Retinal pigment epithelial cell (primary cell): ENCODE results near the gene HEMGN.
"Not testable (repeated sequence)": the region's sequence is repeated elsewhere in the genome, so short reads cannot be mapped to it uniquely, and the experiment has no call there.

ENCODE experiments used
- DNase-seq: peaks from one replicate; pipeline ENCODE4 v3.0.0-alpha.2; 2010; ENCODE audit warnings: low read depth
- H3K4me3 ChIP-seq: 2 replicates; pipeline ENCODE4 v1.5.1; 2011; ENCODE audit warnings: mild to moderate bottlenecking, low read length, control low read depth, moderate library complexity
- TF ChIP-seq, protein P1 (sequence below): conservative IDR thresholded peaks from 2 replicates; pipeline ENCODE4 v1.5.1; 2011; ENCODE audit warnings: low read depth, low read length, control low read depth, inconsistent platforms

Gene HEMGN

DNA sequence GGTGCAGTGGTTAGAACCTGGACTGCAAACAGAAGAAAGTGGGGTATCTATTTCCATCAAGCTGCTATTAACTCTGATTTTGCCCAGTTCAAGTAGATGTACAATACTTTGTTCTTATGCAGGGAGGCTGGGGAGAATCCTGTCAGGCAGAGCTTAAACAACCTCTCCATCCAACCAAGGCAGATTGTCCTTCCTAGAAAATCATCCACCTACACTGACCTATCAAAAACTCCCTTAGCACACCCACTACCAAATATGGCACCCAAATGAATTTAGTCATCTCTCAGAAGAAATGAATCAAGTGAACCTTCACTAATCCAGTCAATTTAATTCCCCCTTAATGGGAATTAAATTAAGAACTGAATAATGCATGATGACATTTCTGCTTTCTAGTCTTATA, 18.4 kb upstream of the HEMGN start:
- H3K4me3 ChIP-seq: no peak overlapping the region
- TF ChIP-seq, protein P1, sequence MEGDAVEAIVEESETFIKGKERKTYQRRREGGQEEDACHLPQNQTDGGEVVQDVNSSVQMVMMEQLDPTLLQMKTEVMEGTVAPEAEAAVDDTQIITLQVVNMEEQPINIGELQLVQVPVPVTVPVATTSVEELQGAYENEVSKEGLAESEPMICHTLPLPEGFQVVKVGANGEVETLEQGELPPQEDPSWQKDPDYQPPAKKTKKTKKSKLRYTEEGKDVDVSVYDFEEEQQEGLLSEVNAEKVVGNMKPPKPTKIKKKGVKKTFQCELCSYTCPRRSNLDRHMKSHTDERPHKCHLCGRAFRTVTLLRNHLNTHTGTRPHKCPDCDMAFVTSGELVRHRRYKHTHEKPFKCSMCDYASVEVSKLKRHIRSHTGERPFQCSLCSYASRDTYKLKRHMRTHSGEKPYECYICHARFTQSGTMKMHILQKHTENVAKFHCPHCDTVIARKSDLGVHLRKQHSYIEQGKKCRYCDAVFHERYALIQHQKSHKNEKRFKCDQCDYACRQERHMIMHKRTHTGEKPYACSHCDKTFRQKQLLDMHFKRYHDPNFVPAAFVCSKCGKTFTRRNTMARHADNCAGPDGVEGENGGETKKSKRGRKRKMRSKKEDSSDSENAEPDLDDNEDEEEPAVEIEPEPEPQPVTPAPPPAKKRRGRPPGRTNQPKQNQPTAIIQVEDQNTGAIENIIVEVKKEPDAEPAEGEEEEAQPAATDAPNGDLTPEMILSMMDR: no peak
- no peak for DNase-seq

DNA sequence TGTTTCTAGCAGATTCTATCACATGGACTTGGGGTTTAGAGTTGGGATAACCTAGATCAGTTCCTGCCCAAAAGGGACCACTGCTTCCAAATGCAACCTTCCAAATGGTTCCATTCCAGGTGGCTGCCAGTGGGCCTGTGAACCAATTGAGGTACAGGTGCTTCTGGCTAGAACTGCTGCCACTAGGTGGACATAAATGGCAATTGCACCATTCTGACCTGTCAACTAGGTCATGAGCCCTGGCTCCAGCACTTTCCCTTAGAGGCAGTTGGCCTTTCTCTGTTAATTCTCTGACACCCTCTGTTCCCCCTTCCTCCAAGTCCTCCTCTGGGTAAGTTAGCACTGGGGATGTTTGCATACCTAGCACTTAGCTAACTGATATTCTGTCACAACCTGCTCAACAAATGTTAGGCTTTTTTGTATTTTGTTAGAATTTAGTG, 16.6 kb upstream of the HEMGN start:
- no peak overlapping the region for H3K4me3 ChIP-seq
- TF ChIP-seq, protein P1: peak; percentile 74
- no peak for DNase-seq

DNA sequence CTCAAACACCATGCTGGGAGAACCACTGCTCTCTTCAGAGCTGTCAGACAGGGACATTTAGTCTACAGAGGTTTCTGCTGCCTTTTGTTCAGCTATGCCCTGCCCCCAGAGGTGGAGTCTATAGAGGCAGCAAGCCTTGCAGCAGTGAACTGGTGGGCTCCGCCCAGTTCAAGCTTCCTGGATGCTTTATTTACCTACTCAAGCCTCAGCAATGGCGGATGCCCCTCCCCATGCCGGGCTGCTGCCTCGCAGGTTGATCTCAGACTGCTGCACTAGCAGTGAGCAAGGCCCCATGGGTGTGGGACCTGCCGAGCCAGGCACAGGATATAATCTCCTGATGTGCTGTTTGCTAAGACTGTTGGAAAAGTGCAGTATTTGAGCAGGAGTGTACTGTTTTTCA, 12.9 kb upstream of the HEMGN start:
- not testable (repeated sequence) for H3K4me3 ChIP-seq, DNase-seq

DNA sequence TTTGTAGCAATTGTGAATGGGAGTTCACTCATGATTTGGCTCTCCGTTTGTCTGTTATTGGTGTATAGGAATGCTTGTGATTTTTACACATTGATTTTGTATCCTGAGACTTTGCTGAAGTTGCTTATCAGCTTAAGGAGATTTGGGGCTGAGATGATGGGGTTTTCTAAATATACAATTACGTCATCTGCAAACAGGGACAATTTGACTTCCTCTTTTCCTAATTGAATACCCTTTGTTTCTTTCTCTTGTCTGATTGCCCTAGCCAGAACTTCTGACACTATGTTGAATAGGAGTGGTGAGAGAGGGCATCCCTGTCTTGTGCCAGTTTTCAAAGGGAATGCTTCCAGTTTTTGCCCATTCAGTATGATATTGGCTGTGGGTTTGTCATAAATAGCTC, 9.1 kb upstream of the HEMGN start:
- not testable (repeated sequence) for H3K4me3 ChIP-seq, DNase-seq

DNA sequence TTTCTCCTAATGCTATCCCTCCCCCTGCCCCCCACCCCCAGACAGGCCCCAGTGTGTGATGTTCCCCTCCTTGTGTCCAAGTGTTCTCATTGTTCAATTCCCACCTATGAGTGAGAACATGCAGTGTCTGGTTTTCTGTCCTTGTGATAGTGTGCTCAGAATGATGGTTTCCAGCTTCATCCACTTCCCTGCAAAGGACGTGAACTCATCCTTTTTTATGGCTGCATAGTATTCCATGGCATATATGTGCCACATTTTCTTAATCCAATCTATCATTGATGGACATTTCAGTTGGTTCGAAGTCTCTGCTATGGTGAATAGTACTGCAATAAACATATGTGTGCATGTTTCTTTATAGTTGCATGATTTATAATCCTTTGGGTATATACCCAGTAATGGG, 7.5 kb upstream of the HEMGN start:
- not testable (repeated sequence) for H3K4me3 ChIP-seq, DNase-seq

DNA sequence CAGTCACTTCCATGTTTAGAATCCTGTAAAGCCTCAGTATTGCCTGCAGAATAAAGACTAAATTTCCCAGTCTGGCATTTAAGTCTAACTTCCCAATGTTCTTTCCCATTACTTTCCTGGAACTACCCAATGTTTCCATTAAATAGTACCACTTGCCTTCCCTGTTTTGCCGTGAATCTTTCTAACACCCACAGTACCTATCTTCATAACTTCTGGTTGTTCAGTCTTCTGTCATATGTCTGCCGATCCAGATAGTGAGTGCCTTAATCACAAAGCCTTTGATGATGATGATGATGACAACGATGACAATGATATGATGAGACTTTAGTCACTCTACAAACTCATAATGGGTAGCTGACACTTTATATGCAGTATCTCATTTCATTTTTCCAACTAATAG, 6.6 kb upstream of the HEMGN start:
- H3K4me3 ChIP-seq: no peak overlapping the region
- TF ChIP-seq, protein P1: no peak
- DNase-seq: no peak

DNA sequence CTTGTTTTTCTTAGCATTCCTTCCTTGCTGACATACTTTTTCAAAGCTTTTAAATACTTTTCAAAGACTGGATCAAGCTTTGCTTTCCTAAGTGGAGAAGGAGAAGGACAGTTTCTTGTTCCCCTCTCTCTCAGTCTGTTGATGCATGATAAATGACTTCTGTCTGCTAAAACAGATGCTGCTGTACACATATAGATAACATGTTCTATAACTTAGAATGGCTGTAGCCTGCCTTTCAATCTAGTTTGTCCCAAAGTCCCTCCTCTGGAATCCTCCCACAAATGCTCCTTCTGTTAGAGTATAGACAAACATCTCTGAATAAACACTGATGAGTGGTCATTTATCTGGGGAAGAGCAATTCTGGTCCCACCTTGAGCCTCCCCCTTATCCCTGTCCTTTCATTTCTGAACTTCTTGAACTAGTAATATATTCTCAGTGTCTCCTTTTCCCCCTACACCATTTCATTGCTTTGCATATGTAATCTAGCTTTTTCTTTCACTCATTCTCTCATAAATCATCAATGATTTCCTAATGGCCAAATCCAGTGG, 5.4 kb upstream of the HEMGN start:
- TF ChIP-seq, protein P1: no peak
- DNase-seq: no peak

DNA sequence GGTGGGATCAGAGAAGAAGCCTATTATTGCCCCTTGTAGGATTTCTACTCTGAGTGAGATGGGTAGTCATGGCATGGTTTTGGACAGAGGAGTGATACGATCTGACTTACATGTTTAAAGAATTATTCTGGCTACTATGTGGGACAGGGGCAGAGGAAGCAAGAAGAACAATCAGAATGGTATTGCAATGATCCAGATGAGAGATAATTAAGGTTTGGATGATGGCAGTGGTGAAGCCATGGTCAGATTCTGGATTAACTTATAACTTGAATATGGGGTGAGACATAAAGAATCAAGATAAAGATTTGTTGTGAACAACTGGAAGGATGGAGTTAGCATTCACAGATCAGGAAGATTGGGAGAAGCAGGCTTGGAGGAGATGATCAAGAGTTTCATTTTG, 3.4 kb upstream of the HEMGN start:
- no peak for DNase-seq
- H3K4me3 ChIP-seq: no peak overlapping the region
- TF ChIP-seq, protein P1: no peak

More for the DNA sequence above, 5.4 kb upstream of the HEMGN start:
- no peak overlapping the region for H3K4me3 ChIP-seq

DNA sequence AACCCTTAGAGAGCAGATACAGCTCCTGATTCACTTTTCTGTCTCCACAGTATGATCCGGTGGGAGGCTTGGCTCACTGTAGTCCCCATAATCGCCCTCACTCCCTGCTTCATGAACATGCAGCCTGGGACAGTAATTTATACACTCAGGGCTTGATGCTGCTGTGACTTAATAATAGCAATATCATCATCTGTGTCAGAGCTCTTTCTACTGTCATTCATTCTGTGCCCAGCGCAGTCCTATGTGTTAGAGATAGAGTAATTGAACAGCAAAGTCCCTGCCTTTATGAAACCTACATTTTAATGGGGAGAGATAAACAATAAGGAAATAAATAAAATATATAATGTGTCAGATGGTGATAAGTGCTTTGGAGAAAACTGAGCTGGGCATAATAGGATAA, 2.8 kb upstream of the HEMGN start:
- DNase-seq: no peak
- H3K4me3 ChIP-seq: no peak overlapping the region
- TF ChIP-seq, protein P1: no peak
